Activated gamma-delta T cell (primary cell): Measurements from ENCODE around the gene RPTOR.
"Not testable (repeated sequence)": the region's sequence is repeated elsewhere in the genome, so short reads cannot be mapped to it uniquely, and the experiment has no call there.

Source experiments
- DNase-seq: peaks from one replicate; lab custom pipeline; 2025; lab: John Stamatoyannopoulos, UW

The RPTOR gene

GRCh38 chr17:80720610-80721577, 176.3 kb downstream of the RPTOR start:
- DNase-seq = peak; percentile 39

- DNase-seq = no peak
Measured at GRCh38 chr17:80722661-80723060, 178.0 kb downstream of the RPTOR start.

- DNase-seq = no peak
Measured at GRCh38 chr17:80724775-80725266, 180.2 kb downstream of the RPTOR start.

- DNase-seq = no peak
Measured at GRCh38 chr17:80725517-80725916, 180.9 kb downstream of the RPTOR start.

DNA sequence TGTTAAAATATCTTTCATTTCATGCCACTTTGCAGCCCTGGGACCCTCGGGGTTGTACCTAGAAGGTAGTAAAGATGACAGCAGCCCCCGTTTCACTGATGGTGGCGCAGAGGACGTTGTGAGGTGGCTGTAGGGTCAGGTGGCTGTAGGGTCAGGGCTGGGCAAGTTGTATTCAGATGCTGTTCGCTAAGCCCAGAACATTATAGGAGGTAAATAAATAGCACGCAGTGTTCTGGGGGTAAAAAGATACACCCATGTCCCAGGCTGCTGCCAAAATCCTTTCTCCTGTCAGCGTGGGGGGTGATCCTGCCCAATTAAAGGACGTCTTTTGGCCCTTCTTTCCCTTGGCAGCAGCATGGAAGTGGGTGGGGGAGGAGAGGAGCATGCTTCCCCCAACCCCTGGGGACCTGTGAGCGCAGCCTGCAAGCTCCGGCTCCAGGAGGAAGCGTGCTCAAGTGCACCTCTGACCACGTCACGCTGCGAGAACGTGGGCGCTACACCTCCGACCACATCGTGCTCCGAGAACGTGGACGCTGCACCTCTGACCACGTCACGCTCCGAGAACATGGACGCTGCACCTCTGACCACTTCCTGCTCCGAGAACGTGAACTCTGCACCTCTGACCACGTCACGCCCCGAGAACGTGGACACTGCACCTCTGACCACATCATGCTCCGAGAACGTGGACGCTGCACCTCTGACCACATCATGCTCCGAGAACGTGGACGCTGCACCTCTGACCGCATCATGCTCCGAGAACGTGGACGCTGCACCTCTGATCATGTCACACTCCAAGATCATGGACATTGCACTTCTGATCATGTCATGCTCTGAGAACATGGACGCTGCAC, 182.1 kb downstream of the RPTOR start:
- DNase-seq = no peak

DNA sequence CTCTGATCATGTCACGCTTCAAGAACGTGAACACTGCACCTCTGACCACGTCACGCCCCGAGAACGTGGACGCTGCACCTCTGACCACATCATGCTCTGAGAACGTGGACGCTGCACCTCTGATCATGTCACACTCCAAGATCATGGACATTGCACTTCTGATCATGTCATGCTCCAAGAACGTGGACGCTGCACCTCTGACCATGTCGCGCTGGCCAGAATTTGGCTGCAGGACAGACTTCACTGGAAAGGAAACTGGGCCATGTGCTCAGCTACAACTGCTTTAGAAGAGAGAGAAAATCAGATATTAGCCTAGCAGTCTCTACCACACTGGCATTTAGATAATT, 182.7 kb downstream of the RPTOR start:
- no peak for DNase-seq

DNA sequence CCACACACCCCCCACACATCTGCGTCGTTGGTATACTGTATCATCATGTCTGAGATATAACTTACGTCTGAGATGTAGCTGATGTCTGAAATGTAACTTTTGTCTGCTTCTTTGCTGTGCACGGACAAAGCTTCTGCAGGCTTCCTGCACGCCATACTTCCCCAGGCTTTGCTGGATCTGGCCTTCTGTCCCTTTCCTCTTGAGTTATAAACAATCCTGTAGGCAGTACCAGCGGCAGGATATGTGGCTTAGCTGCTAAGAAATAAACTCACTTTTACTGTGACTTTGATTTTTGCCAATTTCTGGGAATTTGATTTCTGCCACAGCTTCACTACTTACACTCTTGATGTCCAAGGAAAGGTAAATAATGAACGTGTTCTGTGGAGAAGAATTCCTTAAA, 184.4 kb downstream of the RPTOR start:
- no peak for DNase-seq

- DNase-seq = no peak
Measured at GRCh38 chr17:80729761-80730160, 185.1 kb downstream of the RPTOR start.

DNA sequence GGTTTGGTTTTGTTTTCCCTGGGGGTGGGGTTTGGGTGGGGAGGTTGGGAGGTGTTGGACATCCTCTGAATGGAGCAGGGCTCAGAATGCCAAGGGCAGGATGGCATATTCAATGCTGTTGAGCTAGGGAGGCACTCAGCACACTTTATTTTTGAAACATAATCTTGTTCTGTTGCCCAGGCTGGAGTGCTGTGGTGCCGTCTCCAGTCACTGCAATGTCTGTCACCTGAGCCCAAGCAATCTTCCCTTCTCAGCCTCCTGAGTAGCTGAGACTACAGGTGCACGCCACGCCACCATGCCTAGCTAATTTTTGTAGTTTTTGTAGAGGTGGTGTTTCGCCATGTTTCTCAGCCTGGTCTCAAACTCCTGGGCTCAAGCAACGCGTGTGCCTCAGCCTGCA, 186.1 kb downstream of the RPTOR start:
- no peak for DNase-seq

DNA sequence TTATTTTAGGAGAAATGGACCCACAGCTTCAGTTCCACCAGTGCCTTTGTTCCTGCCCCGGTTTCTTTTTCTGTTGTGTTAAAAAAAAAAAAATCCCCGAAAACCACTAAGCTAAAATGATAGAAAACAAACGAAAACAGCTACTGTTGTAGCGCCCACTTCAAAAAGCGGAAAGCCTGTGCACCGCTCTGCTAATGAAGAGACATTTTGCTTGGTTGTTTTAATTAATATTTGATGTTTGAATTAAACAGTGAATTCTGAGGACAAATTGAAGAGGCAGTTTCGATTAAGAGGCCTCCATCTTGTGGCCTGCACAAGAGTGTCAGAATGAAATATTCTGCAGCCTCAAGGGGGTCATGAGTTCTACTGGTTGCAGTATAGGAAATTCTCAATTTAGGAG, 186.7 kb downstream of the RPTOR start:
- DNase-seq = no peak

DNA sequence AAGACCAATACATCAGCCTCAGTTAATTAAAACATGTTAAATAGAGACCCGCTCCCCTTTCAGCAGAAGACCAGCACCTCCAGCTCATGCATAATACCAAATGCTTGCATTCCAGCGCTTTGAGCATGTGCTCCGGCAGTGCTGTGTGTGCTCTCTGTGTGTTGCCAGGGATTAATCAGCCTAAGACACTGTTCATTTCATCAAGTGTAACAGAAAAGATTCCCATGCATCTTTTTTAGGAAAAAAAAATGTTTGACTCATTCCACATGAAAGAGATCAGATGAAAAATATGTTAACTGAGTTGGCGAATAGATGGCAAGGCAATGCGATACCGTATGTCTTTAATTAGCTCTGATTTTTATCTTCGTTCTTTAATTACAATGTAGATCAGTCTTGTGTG, 187.6 kb downstream of the RPTOR start:
- no peak for DNase-seq

DNA sequence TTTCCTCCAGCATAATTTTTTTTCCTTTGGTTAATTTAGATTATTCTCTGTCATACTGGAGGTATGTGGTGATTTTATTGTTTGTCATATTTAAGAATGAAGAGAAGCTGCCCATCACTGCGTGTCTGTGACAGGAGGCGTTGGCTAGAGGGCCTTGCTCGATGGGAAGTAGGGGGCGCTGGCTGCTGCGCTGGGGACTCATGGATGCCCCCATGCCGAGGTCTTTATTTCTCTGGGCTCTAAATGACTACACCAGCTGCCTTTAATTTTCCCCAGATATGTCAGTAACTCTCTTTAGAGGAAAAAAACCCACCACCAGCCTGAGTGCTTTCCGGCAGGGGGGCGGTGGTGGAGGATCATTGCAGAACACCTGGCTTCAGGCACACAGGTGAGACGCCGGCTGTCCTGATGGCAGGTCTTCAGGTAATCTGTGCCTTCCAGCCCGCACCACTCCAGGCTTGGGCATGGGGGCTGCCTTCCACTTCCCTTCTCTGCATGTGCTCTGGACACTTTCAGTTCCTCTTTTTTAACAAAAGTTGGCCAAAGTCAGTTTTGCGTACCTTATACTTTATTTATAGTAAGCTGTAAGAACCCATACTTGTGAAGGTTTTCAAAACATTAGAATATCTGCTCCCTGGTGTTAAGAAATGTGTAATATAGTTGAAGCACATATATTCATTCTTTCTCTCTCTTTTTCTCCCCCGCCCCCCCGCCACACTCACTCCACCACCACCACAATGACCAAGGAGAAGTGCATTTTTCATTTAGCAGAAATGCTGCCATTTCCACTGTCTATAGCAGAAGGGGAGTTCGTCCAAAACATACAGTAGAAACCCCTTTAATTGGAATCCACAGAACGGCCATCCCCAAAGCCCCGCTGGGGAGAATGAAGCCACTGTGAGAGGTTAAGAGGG, 192.7 kb downstream of the RPTOR start:
- no peak for DNase-seq

- DNase-seq = no peak
Measured at GRCh38 chr17:80738020-80738808, 193.6 kb downstream of the RPTOR start.

DNA sequence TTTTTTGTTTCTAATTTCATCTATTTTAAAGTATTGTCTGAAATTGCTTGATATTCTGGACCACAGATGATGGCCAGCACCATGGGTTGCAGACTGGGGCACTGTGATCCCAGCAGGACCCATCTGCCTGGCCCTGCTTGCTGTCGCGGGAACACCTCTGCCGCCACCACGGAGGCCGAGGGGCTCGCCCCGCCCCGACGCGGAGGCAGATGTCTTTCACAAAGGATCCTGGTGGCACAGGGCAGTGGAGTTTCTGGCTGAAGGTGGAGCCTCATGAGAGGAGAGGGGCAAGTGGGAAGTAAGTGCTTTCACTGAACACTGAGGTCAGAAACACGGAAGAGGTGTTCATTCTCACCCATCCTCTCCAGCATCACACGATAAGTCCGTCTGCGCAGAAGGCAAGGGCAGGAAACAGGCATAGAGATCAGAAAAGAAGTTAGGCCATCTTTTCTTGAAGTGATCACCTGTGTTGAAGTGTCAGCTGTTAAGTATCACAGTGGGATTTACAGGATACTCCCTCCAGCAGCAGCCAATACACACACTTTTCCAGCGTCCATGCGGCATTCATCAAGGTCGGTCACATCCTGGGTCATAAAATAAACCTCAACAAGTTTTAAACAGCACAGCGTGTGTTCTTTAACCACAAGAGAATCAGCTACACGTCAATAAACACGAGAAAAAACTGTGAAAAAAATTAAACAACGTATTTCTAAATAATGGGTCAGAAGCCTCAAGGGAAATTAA, 194.5 kb downstream of the RPTOR start:
- no peak for DNase-seq

- no peak for DNase-seq
Measured at GRCh38 chr17:80740141-80740540, 195.5 kb downstream of the RPTOR start.

DNA sequence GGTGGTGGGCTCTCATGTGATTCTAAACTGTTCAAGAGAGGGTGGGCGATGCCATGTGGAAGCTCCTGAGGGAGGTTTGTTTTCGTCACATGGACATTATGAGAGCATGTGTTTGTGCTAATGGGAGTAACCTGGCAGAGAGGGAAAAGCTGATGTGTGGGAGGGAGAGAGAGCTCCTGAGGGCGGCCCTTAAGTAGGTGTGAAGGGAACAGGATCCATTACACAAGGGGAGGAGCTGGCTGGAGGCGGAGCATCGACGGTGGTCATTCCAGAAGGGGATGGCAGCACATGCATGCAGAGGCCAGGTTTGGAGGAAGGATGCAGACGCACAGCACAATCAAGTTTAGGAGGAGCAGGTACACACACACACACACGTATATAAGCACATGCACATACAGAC, 197.5 kb downstream of the RPTOR start:
- DNase-seq = no peak

GRCh38 chr17:80742581-80743180, 198.0 kb downstream of the RPTOR start:
- DNase-seq = no peak

GRCh38 chr17:80743181-80743771, 198.6 kb downstream of the RPTOR start:
- DNase-seq = no peak

GRCh38 chr17:80743973-80744372, 199.3 kb downstream of the RPTOR start:
- DNase-seq = not testable (repeated sequence)
